RKO (cell line): ENCODE results near the gene SGMS2.
"Not testable (repeated sequence)": the region's sequence is repeated elsewhere in the genome, so short reads cannot be mapped to it uniquely, and the experiment has no call there.

Source experiments
- DNase-seq: peaks from one replicate; pipeline ENCODE4 v3.0.0-alpha.2; 2016; ENCODE audit warnings: low spot score

The SGMS2 gene

GRCh38 chr4:107908377-107908776, 83.6 kb downstream of the SGMS2 start:
- DNase-seq = no peak

GRCh38 chr4:107913283-107913899, 88.7 kb downstream of the SGMS2 start:
- peak; percentile 82 for DNase-seq

- DNase-seq = no peak
Observed at GRCh38 chr4:107915220-107915619, 90.5 kb downstream of the SGMS2 start.

- DNase-seq = no peak
Observed at GRCh38 chr4:107916623-107917022, 91.9 kb downstream of the SGMS2 start.

GRCh38 chr4:107917500-107917899, 92.8 kb downstream of the SGMS2 start:
- DNase-seq = no peak

GRCh38 chr4:107922486-107923473, 98.0 kb downstream of the SGMS2 start:
- no peak for DNase-seq

GRCh38 chr4:107925713-107926112, 101.0 kb downstream of the SGMS2 start:
- not testable (repeated sequence) for DNase-seq

GRCh38 chr4:107926875-107927274, 102.1 kb downstream of the SGMS2 start:
- DNase-seq = not testable (repeated sequence)

- peak; percentile 85 for DNase-seq
Observed at GRCh38 chr4:107930821-107931774, 106.4 kb downstream of the SGMS2 start, which contains the start of gene CYP2U1. Gene CYP2U1 (plus strand): TSS chr4:107931549. CDS start chr4:107931644, 95 bp downstream.

GRCh38 chr4:107931775-107932321, 107.1 kb downstream of the SGMS2 start:
- no peak for DNase-seq

- DNase-seq = no peak
Observed at GRCh38 chr4:107935246-107935645, 110.5 kb downstream of the SGMS2 start.

- DNase-seq = no peak
Observed at GRCh38 chr4:107937040-107937439, 112.3 kb downstream of the SGMS2 start.

GRCh38 chr4:107939307-107939706, 114.6 kb downstream of the SGMS2 start:
- no peak for DNase-seq

- DNase-seq = no peak
Observed at GRCh38 chr4:107945809-107946208, 121.1 kb downstream of the SGMS2 start.

- no peak for DNase-seq
Observed at GRCh38 chr4:107950746-107951540, 126.2 kb downstream of the SGMS2 start.

- peak; percentile 15 for DNase-seq
Observed at GRCh38 chr4:107951551-107951950, 126.8 kb downstream of the SGMS2 start.

GRCh38 chr4:107956011-107956410, 131.3 kb downstream of the SGMS2 start:
- DNase-seq = no peak
